Smooth muscle cell (in vitro differentiated cells): ENCODE results near the gene FLRT2. TPM values are rescaled to one million over a fixed set of nuclear protein-coding genes. Genes with fewer than 3 reads are reported as not detected.
A peak's percentile ranks its signal among the peaks of the same experiment; 100 is the strongest.

Experiments used
- DNase-seq: peaks from one replicate; lab custom pipeline; 2025; ENCODE audit not compliant: unreplicated experiment; lab: John Stamatoyannopoulos, UW
- H2AFZ ChIP-seq: fragments of 200-600 bp; sonication (generic); 2 replicates; pipeline ENCODE4 v1.6.0; 2016; ENCODE audit warnings: antibody characterized with exemption, low read depth, mild to moderate bottlenecking
- H3F3A ChIP-seq: fragments of 200-600 bp; sonication (generic); 2 replicates; pipeline ENCODE4 v1.6.0; 2017; ENCODE audit warnings: antibody characterized with exemption, low read depth
- H3K27ac ChIP-seq: fragments of 200-600 bp; sonication (generic); 2 replicates; pipeline ENCODE4 v1.5.1; 2016; ENCODE audit warnings: low read depth, mild to moderate bottlenecking
- H3K27me3 ChIP-seq: fragments of 200-600 bp; sonication (generic); 2 replicates; pipeline ENCODE4 v1.6.1; 2016; ENCODE audit warnings: low read depth, mild to moderate bottlenecking
- H3K36me3 ChIP-seq: fragments of 200-600 bp; sonication (generic); 2 replicates; pipeline ENCODE4 v1.5.1; 2016; ENCODE audit warnings: low read depth
- H3K4me1 ChIP-seq: fragments of 200-600 bp; sonication (generic); 2 replicates; pipeline ENCODE4 v1.5.1; 2016; ENCODE audit warnings: low read depth
- H3K4me2 ChIP-seq: fragments of 200-600 bp; sonication (generic); 2 replicates; pipeline ENCODE4 v1.6.0; 2016; ENCODE audit warnings: mild to moderate bottlenecking
- H3K4me3 ChIP-seq: fragments of 200-600 bp; sonication (generic); 2 replicates; pipeline ENCODE4 v1.5.1; 2016; ENCODE audit warnings: mild to moderate bottlenecking
- H3K79me2 ChIP-seq: fragments of 200-600 bp; sonication (generic); 2 replicates; pipeline ENCODE4 v1.6.0; 2016; ENCODE audit warnings: low read depth, mild to moderate bottlenecking
- H3K9ac ChIP-seq: fragments of 200-600 bp; sonication (generic); 2 replicates; pipeline ENCODE4 v1.6.0; 2016; ENCODE audit warnings: low read depth
- H3K9me3 ChIP-seq: fragments of 200-600 bp; sonication (generic); replicated peaks from 2 replicates; pipeline ENCODE4 v1.5.1; 2016; ENCODE audit warnings: low read depth
- H4K20me1 ChIP-seq: fragments of 200-600 bp; sonication (generic); 2 replicates; pipeline ENCODE4 v1.6.0; 2016; ENCODE audit warnings: low read depth
- WGBS: methylation state at CpG from one replicate; pipeline ENCODE4 v1.1.7; 2016; ENCODE audit warnings: low lambda C conversion rate; 5-methylcytosine and 5-hydroxymethylcytosine counted together
- polyA plus RNA-seq: library from polyadenylated mRNA; unstranded; fragments of >200 nt; fragmentation: Nextera tagmentation; extraction: Ambion mirVana; gene quantifications from 2 replicates; pipeline ENCODE4 v1.2.1, GENCODE V29; 2016
- total RNA-seq: library from RNA; depleted of rRNA; stranded (reverse); fragments of >200 nt; gene quantifications from 2 replicates; pipeline ENCODE4 v1.2.3, GENCODE V29; 2014
- TF ChIP-seq, protein P1 (sequence below): fragments of 200-600 bp; sonication (generic); IDR thresholded peaks from 2 replicates; pipeline ENCODE4 v1.5.1; 2017; ENCODE audit warnings: borderline replicate concordance, mild to moderate bottlenecking, antibody characterized with exemption; ENCODE audit not compliant: insufficient read depth, poor library complexity, severe bottlenecking

FLRT2 gene
- total and polyA plus RNA-seq, 2 experiments from 2014 or later, result 52.3 to 104 TPM

DNA sequence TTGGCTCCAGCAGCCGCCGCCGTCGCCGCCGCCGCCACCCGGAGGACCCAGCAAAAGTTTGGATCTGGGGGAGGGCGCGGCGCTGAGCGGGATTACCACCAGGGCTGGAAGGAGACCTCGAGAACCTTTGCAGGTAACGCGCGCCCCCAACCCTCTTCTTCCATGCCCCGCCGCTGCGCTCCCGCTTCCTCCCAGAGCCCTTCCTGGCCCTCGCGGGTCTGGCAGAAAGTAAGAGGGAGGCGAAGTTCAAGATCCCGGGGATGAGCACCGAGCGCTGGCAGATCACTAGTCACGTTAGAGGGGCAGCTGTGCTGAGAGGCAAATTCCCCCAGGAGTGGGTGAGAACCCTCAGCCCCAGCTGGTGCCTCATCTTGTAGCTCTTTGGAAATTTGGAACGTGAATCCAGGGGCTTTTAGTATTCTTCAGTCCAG is 3.9 kb downstream of the FLRT2 start:
- WGBS, result under 1% methylated on average over 28 of the region's 28 CpGs

DNA sequence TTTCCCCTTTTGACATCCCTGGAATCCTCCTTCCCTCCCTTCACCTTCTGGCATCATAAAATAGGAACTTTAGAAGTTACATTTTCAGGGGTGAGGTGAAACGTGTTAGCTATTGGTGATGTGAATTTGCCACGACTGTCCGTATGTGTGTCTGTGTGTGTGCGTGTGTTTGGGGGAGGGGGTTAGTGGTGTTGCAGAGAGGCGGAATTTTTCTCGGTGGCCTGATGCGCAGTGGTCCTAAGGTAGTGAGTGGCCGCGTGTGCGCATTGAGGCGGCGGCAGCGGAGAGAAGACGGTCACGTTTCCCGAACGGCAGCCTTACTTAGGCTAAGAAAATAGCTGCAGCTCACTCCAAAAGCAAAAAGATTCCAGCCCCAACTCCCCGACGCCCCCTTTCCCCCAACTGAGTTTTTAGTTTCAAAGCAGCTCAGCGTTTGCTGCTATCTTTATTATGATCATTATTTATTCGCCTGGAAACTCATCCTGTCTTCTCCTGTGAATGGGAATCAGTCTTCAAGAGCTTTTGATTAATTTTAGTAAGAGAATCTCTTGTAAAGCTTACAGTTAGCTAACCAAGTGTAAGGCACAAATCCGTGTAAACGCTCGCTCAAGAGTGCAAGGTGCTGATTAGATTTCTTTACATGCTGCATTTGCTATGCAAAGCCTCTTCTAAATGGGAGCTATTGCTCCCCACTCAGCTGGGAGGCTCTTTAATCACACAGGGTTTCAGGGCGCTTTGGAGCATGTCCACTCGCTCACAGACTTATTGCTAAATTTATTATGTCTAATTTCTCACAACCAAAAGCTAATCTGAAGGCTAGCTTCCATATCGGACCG is 4.7 kb downstream of the FLRT2 start:
- Histone ChIP-seq H3K9me3 (no peaks in the 10 kb centered on the region), H3K4me1 (peaks cover 18% of the 10 kb centered on the region), H2AFZ (no peak overlapping the region), H3K9ac (peak overlapping the region; percentile 64), H3K27ac (peak overlapping the region; percentile 76), H3K27me3 (no peaks in the 10 kb centered on the region), H3K79me2 (peaks cover 77% of the 10 kb centered on the region), H4K20me1 (peaks cover 57% of the 10 kb centered on the region), H3K4me3 (peak overlapping the region; percentile 80), H3K4me2 (peak overlapping the region; percentile 87), H3K36me3 (no peaks in the 10 kb centered on the region), H3F3A (no peaks in the 10 kb centered on the region)
- no peak for DNase-seq
- TF ChIP-seq, protein P1, sequence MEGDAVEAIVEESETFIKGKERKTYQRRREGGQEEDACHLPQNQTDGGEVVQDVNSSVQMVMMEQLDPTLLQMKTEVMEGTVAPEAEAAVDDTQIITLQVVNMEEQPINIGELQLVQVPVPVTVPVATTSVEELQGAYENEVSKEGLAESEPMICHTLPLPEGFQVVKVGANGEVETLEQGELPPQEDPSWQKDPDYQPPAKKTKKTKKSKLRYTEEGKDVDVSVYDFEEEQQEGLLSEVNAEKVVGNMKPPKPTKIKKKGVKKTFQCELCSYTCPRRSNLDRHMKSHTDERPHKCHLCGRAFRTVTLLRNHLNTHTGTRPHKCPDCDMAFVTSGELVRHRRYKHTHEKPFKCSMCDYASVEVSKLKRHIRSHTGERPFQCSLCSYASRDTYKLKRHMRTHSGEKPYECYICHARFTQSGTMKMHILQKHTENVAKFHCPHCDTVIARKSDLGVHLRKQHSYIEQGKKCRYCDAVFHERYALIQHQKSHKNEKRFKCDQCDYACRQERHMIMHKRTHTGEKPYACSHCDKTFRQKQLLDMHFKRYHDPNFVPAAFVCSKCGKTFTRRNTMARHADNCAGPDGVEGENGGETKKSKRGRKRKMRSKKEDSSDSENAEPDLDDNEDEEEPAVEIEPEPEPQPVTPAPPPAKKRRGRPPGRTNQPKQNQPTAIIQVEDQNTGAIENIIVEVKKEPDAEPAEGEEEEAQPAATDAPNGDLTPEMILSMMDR, result no peak
- 2% methylated on average over 28 of the region's 28 CpGs for WGBS

More for the DNA sequence above, 3.9 kb downstream of the FLRT2 start:
- Histone ChIP-seq H3K36me3 (no peaks in the 10 kb centered on the region), H3K9ac (peak overlapping the region; percentile 64), H3K9me3 (no peaks in the 10 kb centered on the region), H3K27ac (peak overlapping the region; percentile 76), H3K79me2 (peaks cover 69% of the 10 kb centered on the region), H2AFZ (no peak overlapping the region), H4K20me1 (peaks cover 49% of the 10 kb centered on the region), H3K27me3 (no peaks in the 10 kb centered on the region), H3K4me3 (peak overlapping the region; percentile 80), H3K4me2 (peak overlapping the region; percentile 87), H3K4me1 (peaks cover 18% of the 10 kb centered on the region), H3F3A (no peaks in the 10 kb centered on the region)
- DNase-seq, result no peak
- TF ChIP-seq, protein P1, result no peak

DNA sequence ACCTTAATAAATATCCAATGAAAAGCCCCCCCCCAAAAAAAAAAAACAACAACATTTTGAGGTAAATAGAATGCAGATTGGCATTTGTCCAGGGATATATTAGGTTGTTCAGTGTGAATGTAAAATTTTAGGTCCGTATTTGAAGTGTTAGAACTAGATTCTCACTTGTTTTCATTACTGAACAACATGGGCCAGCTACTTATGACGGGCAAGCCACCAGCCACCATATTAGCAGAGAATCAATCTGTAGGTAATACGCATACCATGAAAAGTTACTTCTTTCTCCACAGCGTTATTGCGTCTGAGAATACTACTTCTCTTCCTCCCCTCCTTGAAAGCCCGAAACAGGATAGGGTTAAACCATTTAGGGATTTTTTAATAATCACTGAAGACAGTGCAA is 5.4 kb downstream of the FLRT2 start:
- peak overlapping the region; percentile 80 for H3K4me3 ChIP-seq
- H3K9me3 ChIP-seq, result no peaks in the 10 kb centered on the region
- 10% methylated on average over 6 of the region's 6 CpGs for WGBS
- H2AFZ ChIP-seq, result no peak overlapping the region
- peaks cover 18% of the 10 kb centered on the region for H3K4me1 ChIP-seq
- peaks cover 63% of the 10 kb centered on the region for H4K20me1 ChIP-seq
- H3K4me2 ChIP-seq, result peak overlapping the region; percentile 87
- no peaks in the 10 kb centered on the region for H3K27me3 ChIP-seq
- H3K36me3 ChIP-seq, result no peaks in the 10 kb centered on the region
- DNase-seq, result no peak
- H3K79me2 ChIP-seq, result peaks cover 81% of the 10 kb centered on the region
- peak overlapping the region; percentile 76 for H3K27ac ChIP-seq
- peak overlapping the region; percentile 64 for H3K9ac ChIP-seq
- TF ChIP-seq, protein P1, result no peak
- H3F3A ChIP-seq, result no peaks in the 10 kb centered on the region
